ENCODE results near the gene SUCLG2.

Gene SUCLG2

DNA sequence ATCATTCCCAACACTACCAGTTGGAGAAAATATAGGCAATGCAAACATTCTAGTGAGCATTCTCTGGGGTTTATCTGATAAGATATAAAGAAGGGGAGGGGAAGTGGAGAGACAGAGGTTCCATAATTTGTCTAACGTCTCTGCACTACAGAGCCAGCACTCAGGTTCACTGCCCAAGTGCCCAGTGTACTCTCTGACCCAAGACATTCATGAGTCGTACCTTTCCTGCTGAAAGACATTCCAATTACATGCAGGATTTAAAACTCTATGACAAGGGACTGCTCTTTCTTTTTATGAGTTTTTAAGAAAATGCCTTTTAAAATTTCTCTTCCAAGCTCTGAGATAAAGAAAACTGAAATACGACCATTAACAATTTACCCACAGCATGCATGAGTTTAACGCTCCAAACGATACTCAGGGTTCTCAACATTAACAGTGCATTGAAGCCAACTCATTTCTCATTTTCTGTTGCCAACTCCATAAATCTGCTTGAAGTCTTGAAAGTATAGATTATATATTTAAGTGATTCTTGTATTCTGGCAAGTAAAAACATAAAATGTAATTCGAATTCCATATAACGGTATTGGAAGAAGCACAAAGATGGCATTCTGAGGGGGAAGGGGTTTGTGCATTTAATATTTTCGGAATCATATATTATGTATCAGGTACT is 193.4 kb downstream of the SUCLG2 start:
- Mint-ChIP-seq H3K27ac (no peak overlapping the region), H3K4me3 (no peak overlapping the region), H3K4me1 (ENCODE audit: low read depth in 2 of 2) (peaks cover 7 to 15% of the 10 kb centered on the region in 2 donors), H3K27me3 (no peaks in the 10 kb centered on the region), H3K9me3 (no peaks in the 10 kb centered on the region), H3K36me3 (ENCODE audit: insufficient read depth) (peaks cover 2% of the 10 kb centered on the region)
- no peak for DNase-seq
- ATAC-seq (replicated peaks), result no peak

DNA sequence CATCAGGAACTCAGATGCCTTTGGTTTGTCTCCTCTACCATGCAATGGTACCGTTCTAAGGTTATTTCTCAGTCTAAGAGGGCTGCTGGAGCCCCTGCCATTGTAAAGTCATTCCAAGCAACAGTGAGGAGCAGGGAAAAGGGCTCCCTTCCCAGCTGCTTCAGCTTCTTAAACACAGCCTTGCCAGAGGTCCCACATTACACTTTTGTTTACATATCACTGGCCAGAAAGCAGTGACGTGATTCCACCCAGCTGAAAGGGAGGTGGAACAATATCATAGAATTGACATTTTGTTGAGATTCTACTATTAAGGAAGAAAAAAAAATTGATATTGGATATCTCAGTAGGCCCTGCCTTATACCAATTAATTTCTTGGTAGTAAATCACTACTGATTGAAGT is 194.6 kb downstream of the SUCLG2 start:
- DNase-seq (no peak), ATAC-seq (replicated peaks) (no peak)
- Mint-ChIP-seq H3K36me3 (ENCODE audit: insufficient read depth) (peaks cover 4% of the 10 kb centered on the region), H3K9me3 (no peaks in the 10 kb centered on the region), H3K27ac (no peak overlapping the region), H3K4me3 (no peak overlapping the region), H3K4me1 (ENCODE audit: low read depth in 2 of 2) (peaks cover 6 to 12% of the 10 kb centered on the region in 2 donors), H3K27me3 (no peaks in the 10 kb centered on the region)

DNA sequence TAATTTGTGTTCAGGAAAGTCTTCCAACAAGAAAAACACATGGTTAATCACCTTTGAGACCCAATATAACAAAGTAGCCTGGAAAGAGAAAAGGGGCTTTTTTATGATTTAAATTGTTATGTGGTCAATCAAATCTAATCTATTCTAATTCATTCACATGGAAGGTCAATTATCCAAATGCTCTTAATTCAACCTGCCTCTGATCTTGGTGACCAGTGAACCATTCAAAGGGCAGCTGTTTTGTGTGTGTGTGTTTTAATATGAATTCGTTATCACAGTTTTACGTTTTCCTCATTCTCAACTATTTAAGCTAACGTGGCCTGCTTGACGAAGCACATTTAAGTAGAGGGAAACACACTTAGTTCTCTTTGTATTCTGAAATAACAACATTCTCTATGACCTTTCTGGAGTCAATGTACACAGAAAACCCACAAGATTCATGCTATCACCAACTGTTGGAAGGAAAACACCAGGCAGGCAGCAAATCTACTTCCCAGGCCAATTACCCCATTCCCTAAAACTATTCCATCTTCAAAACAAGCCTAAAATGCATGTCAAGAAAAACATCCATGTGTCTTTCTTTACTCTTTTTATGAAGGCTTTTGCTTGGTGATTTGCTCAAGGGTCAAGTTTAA is 195.4 kb downstream of the SUCLG2 start:
- no peaks in the 10 kb centered on the region for H3K27me3 Mint-ChIP-seq
- no peaks in the 10 kb centered on the region for H3K9me3 Mint-ChIP-seq
- H3K4me1 Mint-ChIP-seq (ENCODE audit: low read depth in 2 of 2), result peaks cover 6 to 7% of the 10 kb centered on the region in 2 donors
- DNase-seq (no peak), ATAC-seq (replicated peaks) (no peak)
- H3K36me3 Mint-ChIP-seq (ENCODE audit: insufficient read depth), result peaks cover 4% of the 10 kb centered on the region
- no peak overlapping the region for H3K4me3 Mint-ChIP-seq
- no peak overlapping the region for H3K27ac Mint-ChIP-seq

DNA sequence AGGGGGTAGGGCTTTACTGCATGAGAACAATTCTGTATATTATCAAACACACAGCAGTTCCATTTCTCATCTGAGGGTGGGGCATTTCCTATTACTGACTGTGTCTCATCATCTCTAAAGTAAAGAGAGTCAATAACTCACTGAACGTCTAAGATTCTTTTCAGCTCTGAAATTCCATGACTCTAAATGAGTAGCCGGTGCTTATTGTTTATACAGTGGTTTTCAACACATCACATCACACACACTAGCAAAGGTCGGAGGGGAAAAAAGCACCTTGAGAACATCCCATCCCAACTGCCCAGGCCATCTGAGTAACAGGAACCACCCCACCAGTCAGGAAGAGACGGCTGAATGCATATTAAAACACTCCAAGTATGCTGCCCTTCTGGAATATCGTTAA is 196.0 kb downstream of the SUCLG2 start:
- Mint-ChIP-seq H3K27ac (no peak overlapping the region), H3K36me3 (ENCODE audit: insufficient read depth) (peaks cover 4% of the 10 kb centered on the region), H3K4me3 (no peak overlapping the region), H3K27me3 (no peaks in the 10 kb centered on the region), H3K4me1 (ENCODE audit: low read depth in 2 of 2) (peaks cover 3 to 7% of the 10 kb centered on the region in 2 donors), H3K9me3 (no peaks in the 10 kb centered on the region)
- DNase-seq (no peak), ATAC-seq (replicated peaks) (no peak)

DNA sequence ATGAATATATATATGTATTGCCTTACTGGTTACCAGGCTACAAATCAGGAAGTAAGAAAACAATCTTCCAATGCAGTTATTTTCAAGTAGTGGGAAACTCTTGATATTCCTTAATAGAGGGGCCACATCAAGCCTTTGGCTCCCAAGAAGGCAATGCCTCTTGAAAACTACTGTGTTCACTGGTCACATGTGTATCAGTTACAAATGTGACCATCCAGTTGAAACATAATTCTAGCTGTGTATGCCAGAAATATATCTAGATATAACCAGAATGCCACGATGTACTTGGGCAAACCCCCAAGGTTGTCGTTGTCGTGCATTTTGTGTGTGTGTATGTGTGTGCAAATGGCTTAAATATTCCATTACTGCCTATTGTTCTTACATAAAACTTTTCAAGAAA is 200.8 kb downstream of the SUCLG2 start:
- peaks cover 4% of the 10 kb centered on the region for H3K36me3 Mint-ChIP-seq (ENCODE audit: insufficient read depth)
- no peak overlapping the region for H3K4me3 Mint-ChIP-seq
- H3K27me3 Mint-ChIP-seq, result no peaks in the 10 kb centered on the region
- ATAC-seq (replicated peaks) (no peak), DNase-seq (no peak)
- no peaks in the 10 kb centered on the region for H3K9me3 Mint-ChIP-seq
- peaks cover 0 to 3% of the 10 kb centered on the region in 2 donors for H3K4me1 Mint-ChIP-seq (ENCODE audit: low read depth in 2 of 2)
- no peak overlapping the region for H3K27ac Mint-ChIP-seq

GRCh38 chr3:67450153-67450552 is 204.3 kb downstream of the SUCLG2 start:
- H3K27ac Mint-ChIP-seq, result no peak overlapping the region
- no peaks in the 10 kb centered on the region for H3K9me3 Mint-ChIP-seq
- H3K36me3 Mint-ChIP-seq (ENCODE audit: insufficient read depth), result peaks cover 3% of the 10 kb centered on the region
- H3K4me1 Mint-ChIP-seq (ENCODE audit: low read depth in 2 of 2), result no peaks in the 10 kb centered on the region
- H3K4me3 Mint-ChIP-seq, result no peak overlapping the region
- no peak for DNase-seq
- no peak for ATAC-seq (replicated peaks)
- no peaks in the 10 kb centered on the region for H3K27me3 Mint-ChIP-seq

DNA sequence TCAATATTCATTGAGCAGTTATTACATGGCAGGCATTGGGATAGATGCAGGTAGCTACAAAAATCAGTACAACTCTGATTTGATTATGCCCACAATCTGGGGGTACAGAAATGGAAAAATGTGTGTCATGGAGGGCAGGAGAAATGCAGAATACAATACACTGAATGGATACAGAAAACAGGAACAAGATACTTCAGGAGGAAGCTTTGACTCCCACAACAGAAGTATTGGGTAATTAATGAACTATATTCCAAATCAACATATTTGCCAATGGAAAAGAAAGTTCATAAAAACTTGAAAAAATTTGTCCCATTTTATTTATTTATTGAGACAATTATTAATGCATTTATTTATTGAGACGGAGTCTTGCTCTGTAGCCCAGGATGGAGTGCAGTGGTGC is 207.0 kb downstream of the SUCLG2 start:
- no peak overlapping the region for H3K27ac Mint-ChIP-seq
- ATAC-seq (replicated peaks) (no peak), DNase-seq (no peak)
- peaks cover 3% of the 10 kb centered on the region for H3K36me3 Mint-ChIP-seq (ENCODE audit: insufficient read depth)
- no peaks in the 10 kb centered on the region for H3K27me3 Mint-ChIP-seq
- peaks cover 0 to 4% of the 10 kb centered on the region in 2 donors for H3K4me1 Mint-ChIP-seq (ENCODE audit: low read depth in 2 of 2)
- peaks cover 0 to 2% of the 10 kb centered on the region in 2 donors for H3K9me3 Mint-ChIP-seq
- H3K4me3 Mint-ChIP-seq, result no peak overlapping the region

DNA sequence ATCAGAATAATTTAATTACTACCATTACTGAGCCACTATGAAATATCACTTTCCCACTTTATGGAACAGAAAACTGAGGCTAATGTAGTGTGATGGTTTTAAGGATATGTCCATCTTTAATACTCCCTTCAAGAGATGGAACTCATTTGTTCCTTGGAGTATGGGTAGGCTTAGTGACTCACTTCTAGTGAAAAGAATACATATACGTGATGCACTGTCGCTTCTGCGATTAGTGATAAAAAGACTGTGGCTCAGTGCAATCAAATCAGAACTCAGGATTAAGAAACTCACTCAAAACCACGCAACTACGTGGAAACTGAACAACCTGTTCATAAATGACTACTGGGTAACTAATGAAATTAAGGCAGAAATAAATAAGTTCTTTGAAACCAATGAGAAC is 216.6 kb downstream of the SUCLG2 start:
- Mint-ChIP-seq H3K27ac (no peak overlapping the region), H3K9me3 (peaks cover 0 to under 1% of the 10 kb centered on the region in 2 donors), H3K27me3 (no peaks in the 10 kb centered on the region), H3K4me3 (no peak overlapping the region), H3K4me1 (ENCODE audit: low read depth in 2 of 2) (peaks cover 7 to 34% of the 10 kb centered on the region in 2 donors), H3K36me3 (ENCODE audit: insufficient read depth) (peaks cover 2% of the 10 kb centered on the region)
- ATAC-seq (replicated peaks) (no peak), DNase-seq (no peak)

GRCh38 chr3:67437090-67437489 is 217.3 kb downstream of the SUCLG2 start:
- H3K27me3 Mint-ChIP-seq, result no peaks in the 10 kb centered on the region
- H3K36me3 Mint-ChIP-seq (ENCODE audit: insufficient read depth), result peaks cover 2% of the 10 kb centered on the region
- DNase-seq (no peak), ATAC-seq (replicated peaks) (no peak)
- H3K27ac Mint-ChIP-seq, result no peak overlapping the region
- H3K4me3 Mint-ChIP-seq, result no peak overlapping the region
- peaks cover 7 to 32% of the 10 kb centered on the region in 2 donors for H3K4me1 Mint-ChIP-seq (ENCODE audit: low read depth in 2 of 2)
- H3K9me3 Mint-ChIP-seq, result no peaks in the 10 kb centered on the region

DNA sequence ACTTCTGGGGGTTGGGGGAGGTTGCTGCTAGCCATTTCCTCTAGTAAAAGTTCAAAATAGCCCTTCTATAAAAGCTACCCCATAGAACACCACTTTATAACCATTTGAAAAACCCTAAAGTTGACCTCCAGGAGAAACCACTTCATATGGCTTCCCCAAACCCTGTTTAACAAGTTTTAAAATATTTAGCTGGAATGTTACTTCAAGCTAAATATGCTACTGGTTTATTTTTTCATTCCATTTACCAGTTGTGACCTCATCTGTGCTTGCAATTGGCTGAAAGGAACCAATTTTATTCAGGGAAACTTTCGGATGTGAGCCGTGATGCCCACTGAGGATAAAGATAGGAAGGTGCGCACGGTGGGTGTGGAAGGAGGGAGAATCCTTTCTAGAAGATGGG is 221.3 kb downstream of the SUCLG2 start:
- Mint-ChIP-seq H3K27me3 (no peaks in the 10 kb centered on the region), H3K4me3 (no peak overlapping the region), H3K27ac (no peak overlapping the region)

DNA sequence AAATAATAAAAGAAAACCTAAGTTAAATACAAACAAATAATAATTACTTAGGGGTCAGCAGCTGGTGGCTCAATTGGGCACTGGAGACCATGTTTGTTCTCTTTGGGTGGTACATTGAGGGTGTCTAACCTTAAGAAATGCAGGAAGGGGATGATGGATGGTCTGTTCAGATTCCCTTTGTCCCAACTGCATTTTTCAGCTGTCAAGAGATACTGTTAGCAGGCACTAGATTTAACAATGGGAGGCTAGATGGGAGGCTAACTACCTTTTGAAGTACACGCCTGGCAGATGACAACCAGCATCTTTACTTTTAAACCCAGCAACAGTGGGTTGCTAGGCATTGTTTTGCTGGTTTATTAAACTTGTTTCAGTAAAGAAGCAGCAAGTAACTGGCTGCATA is 222.5 kb downstream of the SUCLG2 start:
- no peaks in the 10 kb centered on the region for H3K36me3 Mint-ChIP-seq (ENCODE audit: insufficient read depth)
- H3K4me1 Mint-ChIP-seq (ENCODE audit: low read depth in 2 of 2), result peaks cover 5 to 23% of the 10 kb centered on the region in 2 donors
- no peaks in the 10 kb centered on the region for H3K27me3 Mint-ChIP-seq
- H3K4me3 Mint-ChIP-seq, result no peak overlapping the region
- H3K27ac Mint-ChIP-seq, result no peak overlapping the region
- ATAC-seq (replicated peaks) (no peak), DNase-seq (no peak)
- no peaks in the 10 kb centered on the region for H3K9me3 Mint-ChIP-seq

More for the DNA sequence above, 221.3 kb downstream of the SUCLG2 start:
- Mint-ChIP-seq H3K4me1 (ENCODE audit: low read depth in 2 of 2) (peaks cover 8 to 29% of the 10 kb centered on the region in 2 donors), H3K9me3 (no peaks in the 10 kb centered on the region), H3K36me3 (ENCODE audit: insufficient read depth) (no peaks in the 10 kb centered on the region)
- ATAC-seq (replicated peaks) (no peak), DNase-seq (no peak)

GRCh38 chr3:67423722-67424121 is 230.7 kb downstream of the SUCLG2 start:
- no peak for ATAC-seq (replicated peaks)
- H3K36me3 Mint-ChIP-seq (ENCODE audit: insufficient read depth), result peaks cover 5% of the 10 kb centered on the region
- H3K9me3 Mint-ChIP-seq, result peaks cover 0 to 8% of the 10 kb centered on the region in 2 donors

DNA sequence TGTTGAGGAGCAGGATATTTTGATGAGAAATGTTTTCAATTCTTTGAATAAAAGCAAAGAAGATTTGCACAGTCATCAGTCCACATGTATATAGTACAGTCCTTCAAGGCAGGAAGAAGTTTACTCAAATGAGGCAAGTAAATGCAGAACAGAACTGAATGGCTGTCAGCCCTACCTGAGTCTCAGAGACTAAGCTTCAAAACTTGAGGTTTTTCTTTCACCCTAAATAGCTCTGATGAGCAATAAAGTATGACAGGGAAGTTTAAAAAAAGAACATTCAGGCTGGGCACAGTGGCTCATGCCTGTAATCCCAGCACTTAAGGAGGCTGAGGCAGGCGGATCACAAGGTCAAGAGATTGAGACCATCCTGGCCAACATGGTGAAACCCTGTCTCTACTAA is 232.5 kb downstream of the SUCLG2 start:
- no peak overlapping the region for H3K4me3 Mint-ChIP-seq
- peaks cover 5% of the 10 kb centered on the region for H3K36me3 Mint-ChIP-seq (ENCODE audit: insufficient read depth)
- H3K4me1 Mint-ChIP-seq (ENCODE audit: low read depth in 2 of 2), result peaks cover 0 to 13% of the 10 kb centered on the region in 2 donors
- H3K27ac Mint-ChIP-seq, result no peak overlapping the region
- ATAC-seq (replicated peaks) (no peak), DNase-seq (no peak)
- H3K27me3 Mint-ChIP-seq, result no peaks in the 10 kb centered on the region
- H3K9me3 Mint-ChIP-seq, result peaks cover 0 to 8% of the 10 kb centered on the region in 2 donors

More at GRCh38 chr3:67423722-67424121, 230.7 kb downstream of the SUCLG2 start:
- H3K4me1 Mint-ChIP-seq (ENCODE audit: low read depth in 2 of 2), result peaks cover 2 to 16% of the 10 kb centered on the region in 2 donors
- DNase-seq, result no peak
- no peak overlapping the region for H3K4me3 Mint-ChIP-seq
- no peak overlapping the region for H3K27ac Mint-ChIP-seq
- H3K27me3 Mint-ChIP-seq, result no peaks in the 10 kb centered on the region

DNA sequence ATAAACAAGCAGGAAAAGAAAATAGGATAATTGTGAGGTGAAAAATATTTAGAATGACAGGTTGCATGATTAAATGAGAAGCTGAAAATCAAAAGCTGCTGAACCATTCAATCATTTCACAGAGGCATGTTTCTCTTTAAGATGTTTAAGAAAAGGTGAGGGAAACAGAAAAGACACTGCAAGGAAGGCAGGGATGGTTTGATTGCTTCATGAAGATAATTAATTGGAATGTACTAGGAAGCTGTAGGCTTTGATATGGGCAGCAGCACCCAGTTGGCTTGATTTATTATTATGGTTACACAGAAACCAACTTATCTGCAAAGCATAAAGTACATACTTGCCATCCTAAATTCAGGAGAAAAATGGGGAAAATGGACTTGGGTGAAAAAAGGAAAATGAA is 234.6 kb downstream of the SUCLG2 start:
- peaks cover 1% of the 10 kb centered on the region for H3K36me3 Mint-ChIP-seq (ENCODE audit: insufficient read depth)
- H3K27ac Mint-ChIP-seq, result no peak overlapping the region
- ATAC-seq (replicated peaks), result no peak

More for the DNA sequence above, 234.6 kb downstream of the SUCLG2 start:
- H3K4me1 Mint-ChIP-seq (ENCODE audit: low read depth in 2 of 2), result peaks cover 0 to 10% of the 10 kb centered on the region in 2 donors
- no peaks in the 10 kb centered on the region for H3K27me3 Mint-ChIP-seq
- no peak for DNase-seq
- H3K4me3 Mint-ChIP-seq, result no peak overlapping the region
- peaks cover 0 to 8% of the 10 kb centered on the region in 2 donors for H3K9me3 Mint-ChIP-seq

Data from effector memory CD8-positive, alpha-beta T cell (primary cell).